ENCODE measurements around the gene WWP2.
"Not testable (repeated sequence)": the region's sequence is repeated elsewhere in the genome, so short reads cannot be mapped to it uniquely, and the experiment has no call there.

Gene WWP2

DNA sequence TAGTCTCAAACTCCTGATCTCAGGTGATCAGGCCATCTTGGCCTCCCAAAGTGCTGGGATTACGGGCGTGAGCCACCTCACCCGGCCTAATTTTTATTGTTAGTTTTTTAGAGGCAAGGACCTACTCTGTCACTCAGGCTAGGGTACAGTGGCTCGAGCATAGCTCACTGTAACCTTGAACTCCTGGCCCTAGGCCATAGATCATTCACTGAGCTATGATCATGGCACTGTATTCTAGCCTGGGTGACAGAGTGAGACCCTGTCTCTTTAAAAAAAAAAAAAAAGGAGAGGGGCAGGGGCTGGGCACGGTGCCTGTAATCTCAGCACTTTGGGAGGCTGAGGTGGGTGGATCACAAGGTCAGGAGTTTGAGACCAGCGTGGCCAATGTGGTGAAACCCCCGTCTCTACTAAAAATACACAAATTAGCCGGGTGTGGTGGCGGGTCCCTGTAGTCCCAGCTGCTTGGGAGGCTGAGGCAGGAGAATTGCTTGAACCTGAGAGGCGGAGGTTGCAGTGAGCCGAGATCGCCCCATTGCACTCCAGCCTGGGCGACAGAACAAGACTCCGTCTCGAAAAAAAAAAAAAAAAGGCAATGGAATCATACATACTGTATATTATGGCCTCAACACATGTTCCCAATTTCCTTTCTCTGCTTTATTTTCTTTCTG, 53.2 kb downstream of the WWP2 start:
- not testable (repeated sequence) for H4K5ac ChIP-seq (ENCODE audit: low read length); H3K23ac ChIP-seq (ENCODE audit: low read length); H2BK5ac ChIP-seq (ENCODE audit: low read length); H3K36me3 ChIP-seq (ENCODE audit: control insufficient read depth, insufficient read depth, low read length); DNase-seq; H3K79me2 ChIP-seq (ENCODE audit: control insufficient read depth, insufficient read depth, low read length); H2BK15ac ChIP-seq (replicated peaks; ENCODE audit: low read depth); H3K27ac ChIP-seq (ENCODE audit: low read depth, low read length); H3K4me1 ChIP-seq (ENCODE audit: control insufficient read depth, low read depth, low read length); H3K56ac ChIP-seq (ENCODE audit: low read length); H3K4me3 ChIP-seq (ENCODE audit: low read length); H3K79me1 ChIP-seq (ENCODE audit: low read length); H4K8ac ChIP-seq (ENCODE audit: low read depth, low read length); H2BK120ac ChIP-seq (ENCODE audit: low read depth, low read length); H3K4ac ChIP-seq (ENCODE audit: low read depth, low read length); H3K27me3 ChIP-seq (ENCODE audit: insufficient read depth, low read length, poor library complexity); H3K18ac ChIP-seq (ENCODE audit: low read length); H3K4me2 ChIP-seq (ENCODE audit: low read length); H3K9ac ChIP-seq (ENCODE audit: low read length); H2AK5ac ChIP-seq (ENCODE audit: low read length)
- WGBS (ENCODE audit: extremely low coverage, insufficient coverage, low lambda C conversion rate) = no CpG with 5 or more reads among the region's 15 CpGs

- no peak overlapping the region for H3K9ac ChIP-seq (ENCODE audit: low read length)
- H4K8ac ChIP-seq (ENCODE audit: low read depth, low read length) = no peak overlapping the region
- no CpG with 5 or more reads among the region's 4 CpGs for WGBS (ENCODE audit: extremely low coverage, insufficient coverage, low lambda C conversion rate)
- no peak overlapping the region for H2BK5ac ChIP-seq (ENCODE audit: low read length)
- H3K79me1 ChIP-seq (ENCODE audit: low read length) = no peaks in the 10 kb centered on the region
- no peak overlapping the region for H3K4me2 ChIP-seq (ENCODE audit: low read length)
- DNase-seq = no peak
- H3K56ac ChIP-seq (ENCODE audit: low read length) = no peak overlapping the region
- no peaks in the 10 kb centered on the region for H3K79me2 ChIP-seq (ENCODE audit: control insufficient read depth, insufficient read depth, low read length)
- no peak overlapping the region for H3K18ac ChIP-seq (ENCODE audit: low read length)
- no peaks in the 10 kb centered on the region for H3K36me3 ChIP-seq (ENCODE audit: control insufficient read depth, insufficient read depth, low read length)
- no peak overlapping the region for H2BK120ac ChIP-seq (ENCODE audit: low read depth, low read length)
- no peaks in the 10 kb centered on the region for H3K4me1 ChIP-seq (ENCODE audit: control insufficient read depth, low read depth, low read length)
- H2AK5ac ChIP-seq (ENCODE audit: low read length) = no peak overlapping the region
- no peak overlapping the region for H4K5ac ChIP-seq (ENCODE audit: low read length)
- no peak overlapping the region for H3K27ac ChIP-seq (ENCODE audit: low read depth, low read length)
- no peak overlapping the region for H3K4ac ChIP-seq (ENCODE audit: low read depth, low read length)
- H3K27me3 ChIP-seq (ENCODE audit: insufficient read depth, low read length, poor library complexity) = no peaks in the 10 kb centered on the region
- H3K23ac ChIP-seq (ENCODE audit: low read length) = no peak overlapping the region
- H2BK15ac ChIP-seq (replicated peaks; ENCODE audit: low read depth) = no peak overlapping the region
- no peak overlapping the region for H3K4me3 ChIP-seq (ENCODE audit: low read length)
Observed at GRCh38 chr16:69816996-69817395, 54.9 kb downstream of the WWP2 start.

DNA sequence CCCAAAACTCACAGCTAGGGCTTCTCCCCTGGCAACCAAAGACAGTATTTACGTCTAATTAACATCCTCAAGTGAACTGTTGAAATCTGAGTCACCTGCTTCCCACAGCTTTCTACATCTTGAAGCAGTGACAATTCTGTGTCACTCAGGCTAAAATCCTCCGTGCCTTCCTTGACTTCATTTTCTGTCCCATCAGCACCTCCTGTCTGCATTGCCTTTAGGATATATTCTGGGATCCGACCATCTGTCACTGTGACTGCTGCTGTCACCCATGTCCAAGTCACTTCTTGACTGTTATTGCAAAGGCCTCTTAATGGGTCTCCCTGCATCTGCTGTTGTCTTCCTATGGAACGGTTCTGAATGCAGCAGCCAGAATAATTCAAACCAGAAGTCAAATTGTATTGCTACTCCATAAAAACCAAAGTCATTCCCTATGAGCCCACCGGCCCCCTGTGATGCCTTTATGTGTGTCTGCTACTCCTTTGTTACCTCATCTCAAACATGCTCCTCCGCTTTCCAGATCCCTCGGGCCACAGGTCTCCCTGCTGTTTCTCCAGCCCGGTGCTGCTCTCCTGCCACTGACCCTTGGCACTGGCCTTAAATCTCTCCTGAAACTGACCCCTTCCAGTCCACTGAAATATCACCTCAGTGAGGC, 56.9 kb downstream of the WWP2 start:
- H3K36me3 ChIP-seq (ENCODE audit: control insufficient read depth, insufficient read depth, low read length) = no peaks in the 10 kb centered on the region
- H4K5ac ChIP-seq (ENCODE audit: low read length) = no peak overlapping the region
- H3K79me1 ChIP-seq (ENCODE audit: low read length) = no peaks in the 10 kb centered on the region
- no peak overlapping the region for H3K18ac ChIP-seq (ENCODE audit: low read length)
- H2AK5ac ChIP-seq (ENCODE audit: low read length) = no peak overlapping the region
- no peaks in the 10 kb centered on the region for H3K79me2 ChIP-seq (ENCODE audit: control insufficient read depth, insufficient read depth, low read length)
- no CpG with 5 or more reads among the region's 8 CpGs for WGBS (ENCODE audit: extremely low coverage, insufficient coverage, low lambda C conversion rate)
- H3K4ac ChIP-seq (ENCODE audit: low read depth, low read length) = no peak overlapping the region
- no peak overlapping the region for H3K4me2 ChIP-seq (ENCODE audit: low read length)
- H3K56ac ChIP-seq (ENCODE audit: low read length) = no peak overlapping the region
- no peak overlapping the region for H3K23ac ChIP-seq (ENCODE audit: low read length)
- no peak overlapping the region for H3K9ac ChIP-seq (ENCODE audit: low read length)
- no peaks in the 10 kb centered on the region for H3K4me1 ChIP-seq (ENCODE audit: control insufficient read depth, low read depth, low read length)
- peak; percentile 66 for DNase-seq
- H4K8ac ChIP-seq (ENCODE audit: low read depth, low read length) = no peak overlapping the region
- H2BK15ac ChIP-seq (replicated peaks; ENCODE audit: low read depth) = no peak overlapping the region
- H2BK5ac ChIP-seq (ENCODE audit: low read length) = no peak overlapping the region
- no peak overlapping the region for H2BK120ac ChIP-seq (ENCODE audit: low read depth, low read length)
- H3K27me3 ChIP-seq (ENCODE audit: insufficient read depth, low read length, poor library complexity) = no peaks in the 10 kb centered on the region
- no peak overlapping the region for H3K4me3 ChIP-seq (ENCODE audit: low read length)
- no peak overlapping the region for H3K27ac ChIP-seq (ENCODE audit: low read depth, low read length)

GRCh38 chr16:69820926-69821541, 58.9 kb downstream of the WWP2 start:
- Histone ChIP-seq H3K23ac (ENCODE audit: low read length) (no peak overlapping the region), H3K36me3 (ENCODE audit: control insufficient read depth, insufficient read depth, low read length) (no peaks in the 10 kb centered on the region), H2BK15ac (replicated peaks; ENCODE audit: low read depth) (no peak overlapping the region), H4K5ac (ENCODE audit: low read length) (no peak overlapping the region), H3K79me1 (ENCODE audit: low read length) (no peaks in the 10 kb centered on the region), H3K18ac (ENCODE audit: low read length) (no peak overlapping the region), H3K4me2 (ENCODE audit: low read length) (no peak overlapping the region), H2AK5ac (ENCODE audit: low read length) (no peak overlapping the region), H3K56ac (ENCODE audit: low read length) (no peak overlapping the region), H3K4me3 (ENCODE audit: low read length) (no peak overlapping the region), H2BK5ac (ENCODE audit: low read length) (no peak overlapping the region), H2BK120ac (ENCODE audit: low read depth, low read length) (no peak overlapping the region), H3K27ac (ENCODE audit: low read depth, low read length) (no peak overlapping the region), H4K8ac (ENCODE audit: low read depth, low read length) (no peak overlapping the region), H3K79me2 (ENCODE audit: control insufficient read depth, insufficient read depth, low read length) (no peaks in the 10 kb centered on the region), H3K9ac (ENCODE audit: low read length) (no peak overlapping the region), H3K27me3 (ENCODE audit: insufficient read depth, low read length, poor library complexity) (no peaks in the 10 kb centered on the region), H3K4ac (ENCODE audit: low read depth, low read length) (no peak overlapping the region), H3K4me1 (ENCODE audit: control insufficient read depth, low read depth, low read length) (no peaks in the 10 kb centered on the region)
- DNase-seq = no peak
- no CpG with 5 or more reads among the region's 15 CpGs for WGBS (ENCODE audit: extremely low coverage, insufficient coverage, low lambda C conversion rate)

DNA sequence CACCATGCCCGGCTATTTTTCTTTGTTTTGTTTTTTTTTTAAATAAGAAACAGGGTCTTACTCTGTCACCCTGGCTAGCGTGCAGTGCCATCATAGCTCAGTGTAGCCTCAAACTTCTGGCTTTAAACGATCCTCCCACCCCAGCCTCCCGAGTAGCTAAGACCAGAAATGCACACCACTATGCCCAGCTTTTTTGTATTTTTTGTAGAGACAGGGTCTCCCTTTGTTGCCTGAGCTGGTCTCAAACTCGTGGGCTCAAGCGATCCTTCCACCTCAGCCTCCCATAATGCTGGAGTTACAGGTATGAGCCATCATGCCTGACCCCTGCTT, 59.7 kb downstream of the WWP2 start:
- Histone ChIP-seq H3K4ac (ENCODE audit: low read depth, low read length) (no peak overlapping the region), H4K5ac (ENCODE audit: low read length) (no peak overlapping the region), H3K27ac (ENCODE audit: low read depth, low read length) (no peak overlapping the region), H2BK120ac (ENCODE audit: low read depth, low read length) (no peak overlapping the region), H3K79me1 (ENCODE audit: low read length) (no peaks in the 10 kb centered on the region), H3K4me3 (ENCODE audit: low read length) (no peak overlapping the region), H3K56ac (ENCODE audit: low read length) (no peak overlapping the region), H3K18ac (ENCODE audit: low read length) (no peak overlapping the region), H4K8ac (ENCODE audit: low read depth, low read length) (no peak overlapping the region), H2AK5ac (ENCODE audit: low read length) (no peak overlapping the region), H2BK15ac (replicated peaks; ENCODE audit: low read depth) (no peak overlapping the region), H3K23ac (ENCODE audit: low read length) (no peak overlapping the region), H2BK5ac (ENCODE audit: low read length) (no peak overlapping the region), H3K27me3 (ENCODE audit: insufficient read depth, low read length, poor library complexity) (no peaks in the 10 kb centered on the region), H3K9ac (ENCODE audit: low read length) (no peak overlapping the region), H3K79me2 (ENCODE audit: control insufficient read depth, insufficient read depth, low read length) (no peaks in the 10 kb centered on the region), H3K36me3 (ENCODE audit: control insufficient read depth, insufficient read depth, low read length) (no peaks in the 10 kb centered on the region), H3K4me1 (ENCODE audit: control insufficient read depth, low read depth, low read length) (no peaks in the 10 kb centered on the region), H3K4me2 (ENCODE audit: low read length) (no peak overlapping the region)
- no peak for DNase-seq
- WGBS (ENCODE audit: extremely low coverage, insufficient coverage, low lambda C conversion rate) = no CpG with 5 or more reads among the region's 6 CpGs
